ENCODE data around the gene WTAP. TPM values are rescaled to one million over a fixed set of nuclear protein-coding genes. Genes with fewer than 3 reads are reported as not detected.

Gene WTAP
- total RNA-seq, 4 donors from 2014 or later = 65.0 to 105 (median 88.5) TPM

DNA sequence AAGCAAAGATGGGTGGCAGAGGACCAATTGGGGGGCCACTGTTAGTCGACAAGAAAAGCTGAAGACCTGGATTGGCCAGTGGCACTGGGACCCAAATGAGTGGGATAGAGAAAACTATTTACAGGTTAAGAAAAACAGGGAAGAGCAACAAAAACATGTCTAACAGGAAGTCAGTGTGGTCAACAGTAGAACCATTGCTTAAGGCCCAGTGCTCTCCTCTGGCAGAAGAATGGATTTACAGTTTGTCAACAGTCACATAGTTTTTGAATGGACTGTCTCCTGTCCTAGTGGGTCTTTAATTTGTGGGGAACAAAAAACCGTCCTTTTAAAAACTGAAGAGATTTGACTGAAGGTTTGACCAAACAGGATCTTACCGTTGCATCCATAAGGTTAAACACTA, 12.1 kb upstream of the WTAP start:
- no peak for DNase-seq
- no peaks in the 10 kb centered on the region for H3K36me3 ChIP-seq
- no peaks in the 10 kb centered on the region for H3K27me3 ChIP-seq
- H3K9me3 ChIP-seq = no peaks in the 10 kb centered on the region
- TF ChIP-seq POLR2A (IDR thresholded peaks at IDR 0.05) (no peak), CTCF (IDR thresholded peaks at IDR 0.05) (no peak)
- H3K4me3 ChIP-seq = no peak overlapping the region
- H3K27ac ChIP-seq = peak overlapping the region in 3 of 4 donors; percentile 33 to 71 (median 55)
- H3K4me1 ChIP-seq = peaks cover 0 to 14% (median 0%) of the 10 kb centered on the region in 4 donors

GRCh38 chr6:159715605-159716004, 11.7 kb upstream of the WTAP start:
- DNase-seq = no peak
- Histone ChIP-seq H3K36me3 (no peaks in the 10 kb centered on the region), H3K4me3 (no peak overlapping the region), H3K9me3 (no peaks in the 10 kb centered on the region), H3K4me1 (peaks cover 0 to 14% (median 0%) of the 10 kb centered on the region in 4 donors), H3K27ac (peak overlapping the region in 3 of 4 donors; percentile 33 to 71 (median 55)), H3K27me3 (no peaks in the 10 kb centered on the region)
- TF ChIP-seq CTCF (IDR thresholded peaks at IDR 0.05) (no peak), POLR2A (IDR thresholded peaks at IDR 0.05) (no peak)

DNA sequence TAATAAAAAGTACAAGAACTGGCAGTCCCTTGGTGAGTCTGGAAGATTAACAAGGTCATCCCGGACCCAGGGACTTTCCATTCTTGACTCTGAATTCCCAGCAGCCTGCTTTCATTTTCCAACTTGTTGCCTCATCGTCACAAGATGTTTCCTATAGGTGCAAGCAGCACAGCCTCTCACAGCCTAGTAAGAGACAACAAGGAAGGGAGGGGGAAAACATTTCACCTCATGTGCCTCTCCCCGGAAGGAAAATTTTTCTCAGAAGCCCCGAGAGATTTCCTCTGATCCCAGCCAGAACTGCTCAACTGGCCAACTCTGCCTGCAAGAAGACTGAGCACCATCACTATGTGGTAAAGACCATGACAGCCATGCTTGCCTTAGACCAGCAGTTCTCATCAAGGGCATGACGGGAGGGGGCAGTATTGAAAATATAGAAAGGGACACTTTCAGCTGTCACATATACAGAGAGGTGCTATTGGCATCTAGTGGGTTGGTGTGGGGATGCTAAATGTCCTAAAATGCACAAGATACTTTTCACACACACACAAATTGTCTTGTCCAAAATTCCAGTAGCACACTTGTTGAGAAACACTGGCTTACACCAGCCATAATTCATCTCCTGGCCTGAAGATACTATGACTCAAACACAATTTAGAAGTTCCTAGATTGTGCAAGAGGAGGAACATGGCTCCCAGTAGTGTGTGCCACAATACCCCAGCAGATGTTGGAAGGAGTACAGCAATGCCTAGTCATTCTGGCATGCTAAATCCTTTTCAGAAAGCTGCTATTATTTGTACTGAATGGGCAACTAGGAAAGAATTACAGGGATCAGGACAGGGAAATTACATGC, 10.8 kb upstream of the WTAP start:
- no peaks in the 10 kb centered on the region for H3K27me3 ChIP-seq
- no peaks in the 10 kb centered on the region for H3K36me3 ChIP-seq
- no peak overlapping the region for H3K4me3 ChIP-seq
- peaks cover 0 to 14% (median 0%) of the 10 kb centered on the region in 4 donors for H3K4me1 ChIP-seq
- peak in 1 of 3 donors; percentile 59 for DNase-seq
- TF ChIP-seq CTCF (IDR thresholded peaks at IDR 0.05) (no peak), POLR2A (IDR thresholded peaks at IDR 0.05) (no peak)
- peak overlapping the region; percentile 51 to 77 (median 63) for H3K27ac ChIP-seq
- no peaks in the 10 kb centered on the region for H3K9me3 ChIP-seq

GRCh38 chr6:159718634-159719033, 8.7 kb upstream of the WTAP start:
- Histone ChIP-seq H3K27me3 (no peaks in the 10 kb centered on the region), H3K9me3 (no peaks in the 10 kb centered on the region), H3K4me3 (no peak overlapping the region), H3K36me3 (no peaks in the 10 kb centered on the region), H3K27ac (no peak overlapping the region), H3K4me1 (peaks cover 0 to 14% (median 0%) of the 10 kb centered on the region in 4 donors)
- no peak for DNase-seq
- TF ChIP-seq POLR2A (IDR thresholded peaks at IDR 0.05) = no peak
- TF ChIP-seq CTCF (IDR thresholded peaks at IDR 0.05) = no peak

DNA sequence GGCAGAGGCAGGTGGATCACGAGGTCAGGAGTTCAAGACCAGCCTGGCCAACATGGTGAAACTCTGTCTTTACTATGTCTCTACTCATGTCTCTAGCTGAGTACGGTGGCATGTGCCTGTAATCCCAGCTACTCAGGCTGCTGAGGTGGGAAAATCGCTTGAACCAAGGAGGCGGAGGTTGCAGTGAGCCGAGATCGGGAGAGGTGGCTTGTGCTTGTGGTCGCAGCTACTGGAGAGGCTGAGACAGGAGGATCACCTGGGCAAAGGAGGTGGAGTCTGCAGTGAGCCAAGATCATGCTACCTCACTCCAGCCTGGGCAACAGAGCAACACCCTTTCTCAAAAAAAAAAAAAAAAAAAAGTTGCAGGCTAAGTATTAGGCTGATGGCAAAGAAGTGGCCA, 8.0 kb upstream of the WTAP start:
- DNase-seq = no peak
- Histone ChIP-seq H3K36me3 (no peaks in the 10 kb centered on the region), H3K4me3 (no peak overlapping the region), H3K9me3 (no peaks in the 10 kb centered on the region), H3K27ac (no peak overlapping the region), H3K27me3 (no peaks in the 10 kb centered on the region), H3K4me1 (peaks cover 0 to 14% (median 0%) of the 10 kb centered on the region in 4 donors)
- TF ChIP-seq CTCF (IDR thresholded peaks at IDR 0.05) = no peak
- no peak for TF ChIP-seq POLR2A (IDR thresholded peaks at IDR 0.05)

All from Peyer's patch (tissue), 4 donors.